AG09319 (cell line): Measurements from ENCODE around the gene F2RL2.
"Not testable (repeated sequence)": the region's sequence is repeated elsewhere in the genome, so short reads cannot be mapped to it uniquely, and the experiment has no call there.

ENCODE experiments used
- DNase-seq: peaks from one replicate; pipeline ENCODE4 v3.0.0-alpha.2; 2010; ENCODE audit warnings: low read depth; ENCODE audit errors: extremely low read depth
- CTCF ChIP-seq: IDR thresholded peaks from 2 replicates; pipeline ENCODE4 v1.5.1; 2011; ENCODE audit warnings: low read depth, mild to moderate bottlenecking, inconsistent platforms, low read length, moderate library complexity

F2RL2 gene

GRCh38 chr5:76610196-76610595, 13.0 kb downstream of the F2RL2 start:
- TF ChIP-seq CTCF = no peak
- DNase-seq = no peak

- no peak for DNase-seq
- no peak for TF ChIP-seq CTCF
Measured at GRCh38 chr5:76608833-76609232, 14.4 kb downstream of the F2RL2 start.

GRCh38 chr5:76607353-76607871, 15.8 kb downstream of the F2RL2 start:
- no peak for DNase-seq
- TF ChIP-seq CTCF = no peak

GRCh38 chr5:76606701-76607100, 16.5 kb downstream of the F2RL2 start:
- no peak for TF ChIP-seq CTCF
- DNase-seq = no peak

GRCh38 chr5:76604838-76605237, 18.4 kb downstream of the F2RL2 start:
- no peak for TF ChIP-seq CTCF
- no peak for DNase-seq

- not testable (repeated sequence) for DNase-seq
Measured at GRCh38 chr5:76603991-76604390, 19.2 kb downstream of the F2RL2 start.

- DNase-seq = no peak
- peak; percentile 49 for TF ChIP-seq CTCF
Measured at GRCh38 chr5:76602094-76602726, 21.0 kb downstream of the F2RL2 start.

- peak; percentile 55 for DNase-seq
- peak; percentile 68 for TF ChIP-seq CTCF
Measured at GRCh38 chr5:76601470-76601869, 21.7 kb downstream of the F2RL2 start.
